ACC112 (cell line): ENCODE data around the gene LGR6.
"Not testable (repeated sequence)": the region's sequence is repeated elsewhere in the genome, so short reads cannot be mapped to it uniquely, and the experiment has no call there.

Experiments
- H2AFZ ChIP-seq: fragments of 200-600 bp; sonication (generic); one replicate; pipeline ENCODE4 v1.6.0; 2017; ENCODE audit warnings: antibody characterized with exemption, low read length; ENCODE audit not compliant: unreplicated experiment
- H3K27ac ChIP-seq: fragments of 200-600 bp; sonication (generic); 2 replicates; pipeline ENCODE4 v1.5.1; 2014; ENCODE audit warnings: low read depth, mild to moderate bottlenecking, antibody characterized with exemption, low read length, moderate library complexity
- H3K27me3 ChIP-seq: fragments of 200-600 bp; sonication (generic); 2 replicates; pipeline ENCODE4 v1.6.1; 2014; ENCODE audit warnings: mild to moderate bottlenecking, antibody characterized with exemption, low read length, moderate library complexity, mixed read lengths; ENCODE audit not compliant: insufficient read depth
- H3K36me3 ChIP-seq: fragments of 200-600 bp; sonication (generic); 2 replicates; pipeline ENCODE4 v1.6.1; 2016; ENCODE audit warnings: mild to moderate bottlenecking, antibody characterized with exemption, low read length, moderate library complexity, mixed read lengths; ENCODE audit not compliant: insufficient read depth
- H3K4me1 ChIP-seq: fragments of 200-600 bp; sonication (generic); one replicate; pipeline ENCODE4 v1.6.1; 2016; ENCODE audit warnings: low read length, mixed read lengths; ENCODE audit not compliant: insufficient read depth, unreplicated experiment, control insufficient read depth
- H3K4me3 ChIP-seq: fragments of 200-600 bp; sonication (generic); 2 replicates; pipeline ENCODE4 v1.5.1; 2014; ENCODE audit warnings: mild to moderate bottlenecking, low read depth, low read length
- H3K79me2 ChIP-seq: fragments of 200-600 bp; sonication (generic); one replicate; pipeline ENCODE4 v1.6.0; 2016; ENCODE audit warnings: low read length; ENCODE audit not compliant: control insufficient read depth, unreplicated experiment, insufficient read depth

LGR6 gene

GRCh38 chr1:202193614-202194327 is at the start of gene LGR6:
TSS of gene LGR6 (plus strand) at chr1:202193799. CDS start at chr1:202193990, 191 bp downstream.
- H3K4me3 ChIP-seq = peak within 1 kb of the TSS; percentile 47
- H3K79me2 ChIP-seq = no peaks in the 10 kb centered on the region
- H3K36me3 ChIP-seq = no peaks in the 10 kb centered on the region
- H3K4me1 ChIP-seq = no peaks in the 10 kb centered on the region
- peaks cover 50% of the 10 kb centered on the region for H3K27me3 ChIP-seq
- H2AFZ ChIP-seq = no peak within 1 kb of the TSS
- H3K27ac ChIP-seq = no peak within 1 kb of the TSS

- Histone ChIP-seq H3K36me3 (no peaks in the 10 kb centered on the region), H3K79me2 (peaks cover 51% of the 10 kb centered on the region), H3K27ac (no peak within 1 kb of the TSS), H2AFZ (peak within 1 kb of the TSS; percentile 100), H3K4me3 (peak within 1 kb of the TSS; percentile 84), H3K4me1 (peaks cover 7% of the 10 kb centered on the region), H3K27me3 (no peaks in the 10 kb centered on the region)
Observed at GRCh38 chr1:202144402-202145067, 49.1 kb upstream of the LGR6 start, which contains the start of gene ARL8A. TSS of gene ARL8A (minus strand) at chr1:202144737. CDS start at chr1:202144572, 165 bp downstream.

GRCh38 chr1:202145068-202145743 is 48.4 kb upstream of the LGR6 start:
- Histone ChIP-seq H3K36me3 (no peaks in the 10 kb centered on the region), H3K27ac (no peak overlapping the region), H2AFZ (peak overlapping the region; percentile 100), H3K79me2 (peaks cover 49% of the 10 kb centered on the region), H3K4me1 (peaks cover 7% of the 10 kb centered on the region), H3K4me3 (peak overlapping the region; percentile 84), H3K27me3 (no peaks in the 10 kb centered on the region)

- H3K27ac ChIP-seq, H2AFZ ChIP-seq, H3K36me3 ChIP-seq, H3K27me3 ChIP-seq, H3K4me1 ChIP-seq: not testable (repeated sequence)
- Histone ChIP-seq H3K79me2 (peaks cover 43% of the 10 kb centered on the region), H3K4me3 (peak overlapping the region; percentile 84)
Observed at GRCh38 chr1:202145744-202146140, 47.9 kb upstream of the LGR6 start.

- no peak overlapping the region for H3K27ac ChIP-seq
- no peaks in the 10 kb centered on the region for H3K36me3 ChIP-seq
- no peak overlapping the region for H3K4me3 ChIP-seq
- H3K4me1 ChIP-seq = peaks cover 7% of the 10 kb centered on the region
- H3K79me2 ChIP-seq = peaks cover 38% of the 10 kb centered on the region
- H2AFZ ChIP-seq = no peak overlapping the region
- H3K27me3 ChIP-seq = no peaks in the 10 kb centered on the region
Observed at GRCh38 chr1:202146279-202146678, 47.3 kb upstream of the LGR6 start.

- H2AFZ ChIP-seq = no peak overlapping the region
- H3K27ac ChIP-seq = no peak overlapping the region
- H3K36me3 ChIP-seq = no peaks in the 10 kb centered on the region
- H3K27me3 ChIP-seq = no peaks in the 10 kb centered on the region
- peaks cover 33% of the 10 kb centered on the region for H3K79me2 ChIP-seq
- no peak overlapping the region for H3K4me3 ChIP-seq
- H3K4me1 ChIP-seq = peaks cover 7% of the 10 kb centered on the region
Observed at GRCh38 chr1:202146993-202147392, 46.6 kb upstream of the LGR6 start.

- no peak overlapping the region for H3K27ac ChIP-seq
- H2AFZ ChIP-seq = no peak overlapping the region
- no peaks in the 10 kb centered on the region for H3K27me3 ChIP-seq
- no peak overlapping the region for H3K4me3 ChIP-seq
- H3K36me3 ChIP-seq = no peaks in the 10 kb centered on the region
- no peaks in the 10 kb centered on the region for H3K4me1 ChIP-seq
- peaks cover 19% of the 10 kb centered on the region for H3K79me2 ChIP-seq
Observed at GRCh38 chr1:202148391-202148790, 45.2 kb upstream of the LGR6 start.

GRCh38 chr1:202149566-202149965 is 44.0 kb upstream of the LGR6 start:
- Histone ChIP-seq H3K36me3 (no peaks in the 10 kb centered on the region), H2AFZ (no peak overlapping the region), H3K27me3 (no peaks in the 10 kb centered on the region), H3K27ac (no peak overlapping the region), H3K4me3 (no peak overlapping the region), H3K4me1 (no peaks in the 10 kb centered on the region), H3K79me2 (peaks cover 8% of the 10 kb centered on the region)

GRCh38 chr1:202150187-202150586 is 43.4 kb upstream of the LGR6 start:
- Histone ChIP-seq H2AFZ (no peak overlapping the region), H3K36me3 (no peaks in the 10 kb centered on the region), H3K4me3 (no peak overlapping the region), H3K4me1 (peaks cover 4% of the 10 kb centered on the region), H3K79me2 (peaks cover 2% of the 10 kb centered on the region), H3K27ac (no peak overlapping the region), H3K27me3 (no peaks in the 10 kb centered on the region)

GRCh38 chr1:202150602-202151001 is 43.0 kb upstream of the LGR6 start:
- H3K36me3 ChIP-seq = no peaks in the 10 kb centered on the region
- no peaks in the 10 kb centered on the region for H3K79me2 ChIP-seq
- peaks cover 8% of the 10 kb centered on the region for H3K4me1 ChIP-seq
- no peak overlapping the region for H3K4me3 ChIP-seq
- H3K27me3 ChIP-seq = no peaks in the 10 kb centered on the region
- no peak overlapping the region for H3K27ac ChIP-seq
- H2AFZ ChIP-seq = no peak overlapping the region
